Small intestine (tissue), 7 donors: Measurements from ENCODE around the gene USP19. TPM values are rescaled to one million over a fixed set of nuclear protein-coding genes. Genes with fewer than 3 reads are reported as not detected.

Experiments used
- DNase-seq, 2 donors: peaks; one replicate each; pipeline versions ENCODE4 v3.0.0 to v3.0.0-alpha.2; 2013
- FAIRE-seq: peaks from 2 replicates; lab custom pipeline; 2012; peaks lifted over from hg19 to GRCh38; lab: Jason Lieb, UNC
- H3K27ac ChIP-seq, 3 donors: one replicate each; pipeline ENCODE4 v1.5.1; 2013; ENCODE audit warnings: low read length in 2 of 3, mild to moderate bottlenecking in 2 of 3, control low read depth in 1 of 3, inconsistent platforms in 1 of 3, low read depth in 1 of 3, moderate library complexity in 1 of 3
- H3K27me3 ChIP-seq, 3 donors: one replicate each; pipeline ENCODE4 v1.6.1; 2013; ENCODE audit warnings: low read length in 3 of 3, inconsistent platforms in 1 of 3; ENCODE audit not compliant: control insufficient read depth in 3 of 3, insufficient read depth in 3 of 3
- H3K36me3 ChIP-seq, 3 donors: one replicate each; pipeline ENCODE4 v1.6.1; 2013; ENCODE audit warnings: low read length in 3 of 3, inconsistent platforms in 1 of 3, low read depth in 1 of 3, mild to moderate bottlenecking in 1 of 3, moderate library complexity in 1 of 3; ENCODE audit not compliant: control insufficient read depth in 3 of 3, insufficient read depth in 2 of 3
- H3K4me1 ChIP-seq, 3 donors: one replicate each; pipeline ENCODE4 v1.6.1; 2013; ENCODE audit warnings: low read length in 2 of 3, inconsistent platforms in 1 of 3, low read depth in 1 of 3, mild to moderate bottlenecking in 1 of 3, moderate library complexity in 1 of 3; ENCODE audit not compliant: control insufficient read depth in 3 of 3, insufficient read depth in 2 of 3
- H3K4me3 ChIP-seq, 3 donors: one replicate each; pipeline ENCODE4 v1.5.1; 2013; ENCODE audit warnings: low read length in 3 of 3, control low read depth in 1 of 3, inconsistent platforms in 1 of 3, low read depth in 1 of 3, mild to moderate bottlenecking in 1 of 3, moderate library complexity in 1 of 3
- H3K9me3 ChIP-seq, 2 donors: one replicate each; pipeline ENCODE4 v1.6.1; 2013; ENCODE audit warnings: low read depth in 1 of 2, low read length in 1 of 2; ENCODE audit not compliant: control insufficient read depth in 2 of 2, insufficient read depth in 1 of 2
- WGBS, 3 donors: extraction: QIAGEN DNeasy Blood & Tissue Kit; methylation state at CpG; one replicate each; pipeline ENCODE4 v1.1.7; 2013; 5-methylcytosine and 5-hydroxymethylcytosine counted together
- polyA plus RNA-seq, 4 donors: library from polyadenylated mRNA; stranded (reverse) in 3 of 4; unstranded in 1 of 4; fragments of 200-250 nt in 3 of 4; fragments of 120-200 nt in 1 of 4; gene quantifications; one replicate each; pipeline versions ENCODE4 v1.2.1 to v1.2.3, GENCODE V29; 2013
- donor health status: healthy with polysubstance abuse.
- donor health status: control.
- donor health status: control.
- donor health status: Bipolar disorder and iron deficiency.
- donor health status: healthy.

The USP19 gene
- polyA plus RNA-seq, 4 donors, result 20.1 to 39.6 (median 24.2) TPM

DNA sequence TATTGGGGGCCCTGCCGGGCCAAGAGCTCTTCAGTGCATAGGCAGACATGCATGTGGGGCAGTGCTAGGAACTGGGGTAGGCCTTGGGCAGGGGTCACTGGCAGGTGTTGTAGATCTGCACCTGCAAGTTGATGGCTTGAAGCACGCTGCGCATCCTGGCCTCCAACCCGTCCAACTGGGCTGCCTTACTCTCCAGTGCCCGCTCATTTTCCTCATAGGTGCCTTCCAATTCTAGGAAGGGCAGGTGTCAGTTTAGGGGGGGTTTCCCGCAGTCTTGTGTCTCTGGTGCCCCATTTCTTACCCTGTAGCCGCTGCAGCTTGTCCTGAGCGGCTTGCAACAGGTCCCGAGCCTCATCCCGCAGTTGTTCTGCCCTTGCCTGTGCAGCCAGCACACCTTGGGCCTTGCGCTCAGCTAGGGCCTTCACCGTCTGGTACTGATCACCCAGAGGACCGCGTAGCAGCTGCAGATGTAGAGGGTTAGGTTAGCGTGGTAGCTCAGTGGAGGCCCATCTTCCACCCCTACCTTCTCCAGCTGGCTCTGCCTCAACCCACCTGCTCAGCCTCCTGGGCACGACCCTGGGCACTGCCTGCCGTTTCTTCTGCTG is 611 bp upstream of the USP19 start:
- peak overlapping the region; percentile 67 to 98 (median 76) for H3K27ac ChIP-seq
- FAIRE-seq, result no peak
- DNase-seq, result no peak
- H3K4me1 ChIP-seq, result peaks cover 0 to 11% (median 6%) of the 10 kb centered on the region in 3 donors
- peak overlapping the region in 2 of 3 donors; percentile 82 to 99 for H3K4me3 ChIP-seq
- 76 to 86% (median 79%) methylated on average over 17 of the region's 17 CpGs for WGBS, 3 donors
- no peaks in the 10 kb centered on the region for H3K27me3 ChIP-seq
- H3K36me3 ChIP-seq, result peaks cover 3 to 86% (median 14%) of the 10 kb centered on the region in 3 donors
- no peaks in the 10 kb centered on the region for H3K9me3 ChIP-seq

DNA sequence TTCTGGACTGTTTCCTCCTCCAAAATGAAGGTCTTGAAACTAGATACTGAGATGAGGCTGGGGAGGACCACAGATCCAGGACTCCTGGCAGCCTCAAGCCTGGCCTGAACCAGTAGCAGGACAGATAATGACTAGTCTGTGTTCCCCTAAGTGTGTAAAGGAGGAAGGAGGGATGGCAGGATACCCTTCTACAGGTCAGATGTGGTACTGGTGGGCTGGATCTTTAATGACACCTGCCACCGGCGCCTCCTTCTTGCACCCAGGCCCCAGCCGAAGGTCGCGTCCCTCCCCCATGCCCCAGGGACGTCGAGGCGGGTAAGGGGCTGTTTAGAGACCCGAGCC is 556 bp downstream of the USP19 start:
- DNase-seq (no peak), FAIRE-seq (no peak)
- peaks cover 0 to 11% (median 6%) of the 10 kb centered on the region in 3 donors for H3K4me1 ChIP-seq
- 0 to 2% (median 0%) methylated on average over 4 to 9 of the region's 9 CpGs for WGBS, 3 donors
- peak overlapping the region; percentile 82 to 99 (median 90) for H3K4me3 ChIP-seq
- no peaks in the 10 kb centered on the region for H3K27me3 ChIP-seq
- peak overlapping the region; percentile 76 to 98 (median 86) for H3K27ac ChIP-seq
- H3K9me3 ChIP-seq, result no peaks in the 10 kb centered on the region
- H3K36me3 ChIP-seq, result peaks cover 11 to 87% (median 20%) of the 10 kb centered on the region in 3 donors

GRCh38 chr3:49119439-49119838 is 1.2 kb downstream of the USP19 start:
- Histone ChIP-seq H3K9me3 (no peaks in the 10 kb centered on the region), H3K27me3 (no peaks in the 10 kb centered on the region), H3K4me1 (peaks cover 0 to 11% (median 6%) of the 10 kb centered on the region in 3 donors), H3K27ac (peak overlapping the region in 1 of 3 donors; percentile 98), H3K4me3 (peak overlapping the region in 2 of 3 donors; percentile 82 to 99), H3K36me3 (peaks cover 11 to 87% (median 24%) of the 10 kb centered on the region in 3 donors)
- FAIRE-seq (no peak), DNase-seq (no peak)
- WGBS, 3 donors, result 44 to 75% (median 52%) methylated on average over 3 of the region's 3 CpGs

- DNase-seq (no peak), FAIRE-seq (no peak)
- Histone ChIP-seq H3K4me1 (peaks cover 0 to 11% (median 6%) of the 10 kb centered on the region in 3 donors), H3K9me3 (no peaks in the 10 kb centered on the region), H3K4me3 (no peak overlapping the region), H3K27me3 (no peaks in the 10 kb centered on the region), H3K36me3 (peaks cover 11 to 87% (median 28%) of the 10 kb centered on the region in 3 donors), H3K27ac (no peak overlapping the region)
- WGBS, 3 donors, result 75 to 94% (median 82%) methylated on average over 10 of the region's 10 CpGs
Observed at GRCh38 chr3:49119036-49119435, 1.6 kb downstream of the USP19 start.

DNA sequence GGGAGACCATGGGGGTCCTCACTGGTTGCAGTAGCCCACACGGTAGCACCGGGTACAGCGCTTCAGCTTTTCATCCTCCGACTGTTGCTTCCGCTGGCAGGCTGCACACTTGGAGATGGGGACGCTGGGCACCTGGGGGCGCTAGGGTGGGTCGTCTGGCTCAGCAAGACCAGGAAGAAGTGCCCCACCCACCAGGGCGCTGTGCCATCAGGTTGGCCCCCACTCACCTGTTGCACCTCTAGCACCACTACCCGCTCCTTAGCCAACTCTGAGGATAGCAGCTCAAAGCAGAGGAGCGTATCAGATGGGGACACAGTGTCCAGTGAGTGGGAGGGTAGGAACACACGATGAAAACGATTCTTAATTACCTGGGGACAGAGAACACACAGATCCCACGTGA is 8.4 kb downstream of the USP19 start:
- Histone ChIP-seq H3K4me1 (peaks cover 0 to 6% (median 0%) of the 10 kb centered on the region in 3 donors), H3K9me3 (no peaks in the 10 kb centered on the region), H3K4me3 (no peak overlapping the region), H3K27ac (no peak overlapping the region), H3K27me3 (no peaks in the 10 kb centered on the region), H3K36me3 (peaks cover 26 to 99% (median 58%) of the 10 kb centered on the region in 3 donors)
- WGBS, 3 donors, result 84 to 88% (median 84%) methylated on average over 12 to 14 of the region's 14 CpGs
- DNase-seq (no peak), FAIRE-seq (no peak)

DNA sequence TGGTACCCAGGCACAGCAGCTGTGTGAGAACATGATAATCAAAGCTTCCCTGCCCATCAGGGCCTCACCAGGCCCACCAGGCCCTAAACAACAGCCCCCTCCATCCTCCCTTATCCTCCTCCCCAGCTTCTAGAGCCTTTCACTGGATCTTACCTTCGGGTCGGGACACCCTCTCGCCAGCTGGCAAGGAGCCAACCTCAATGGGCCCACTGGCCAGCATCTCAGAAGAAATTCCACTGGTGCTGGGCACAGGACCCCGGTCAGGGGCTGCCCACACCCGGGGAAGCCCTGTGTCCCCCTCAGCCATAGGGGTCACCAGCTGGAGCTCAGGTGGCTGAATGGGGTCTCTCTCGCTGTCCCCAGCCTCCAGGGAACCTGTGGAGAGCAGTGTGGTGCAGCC is 9.3 kb downstream of the USP19 start:
- peaks cover 0 to 6% (median 0%) of the 10 kb centered on the region in 3 donors for H3K4me1 ChIP-seq
- H3K27ac ChIP-seq, result no peak overlapping the region
- 75 to 86% (median 80%) methylated on average over 6 of the region's 6 CpGs for WGBS, 3 donors
- no peak for FAIRE-seq
- peaks cover 24 to 95% (median 50%) of the 10 kb centered on the region in 3 donors for H3K36me3 ChIP-seq
- no peaks in the 10 kb centered on the region for H3K27me3 ChIP-seq
- no peaks in the 10 kb centered on the region for H3K9me3 ChIP-seq
- H3K4me3 ChIP-seq, result no peak overlapping the region
- DNase-seq, result no peak

DNA sequence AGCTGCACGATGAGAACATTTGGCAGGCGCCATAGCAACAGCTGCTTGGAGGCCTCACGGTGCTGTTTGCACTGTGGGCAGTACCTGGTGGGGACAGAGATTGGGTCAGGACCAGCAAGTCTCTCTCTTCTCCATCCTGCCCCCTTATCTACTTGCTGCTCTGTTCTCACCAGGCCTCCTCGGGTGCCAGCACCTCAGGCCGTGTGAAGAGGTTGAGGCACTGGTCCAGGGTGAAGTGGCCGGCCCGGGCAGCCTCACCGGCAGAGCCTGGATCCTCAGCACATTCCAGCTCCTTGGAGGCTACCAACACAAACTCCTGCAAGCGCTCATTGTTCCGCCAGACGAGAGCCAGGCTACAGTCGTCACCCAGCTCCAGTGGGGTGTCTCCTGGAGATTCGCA is 9.8 kb downstream of the USP19 start:
- DNase-seq, result no peak
- Histone ChIP-seq H3K27me3 (no peaks in the 10 kb centered on the region), H3K36me3 (peaks cover 20 to 89% (median 49%) of the 10 kb centered on the region in 3 donors), H3K27ac (no peak overlapping the region), H3K9me3 (no peaks in the 10 kb centered on the region), H3K4me3 (no peak overlapping the region), H3K4me1 (peaks cover 0 to 6% (median 0%) of the 10 kb centered on the region in 3 donors)
- FAIRE-seq, result no peak
- 90 to 93% (median 91%) methylated on average over 13 of the region's 13 CpGs for WGBS, 3 donors

DNA sequence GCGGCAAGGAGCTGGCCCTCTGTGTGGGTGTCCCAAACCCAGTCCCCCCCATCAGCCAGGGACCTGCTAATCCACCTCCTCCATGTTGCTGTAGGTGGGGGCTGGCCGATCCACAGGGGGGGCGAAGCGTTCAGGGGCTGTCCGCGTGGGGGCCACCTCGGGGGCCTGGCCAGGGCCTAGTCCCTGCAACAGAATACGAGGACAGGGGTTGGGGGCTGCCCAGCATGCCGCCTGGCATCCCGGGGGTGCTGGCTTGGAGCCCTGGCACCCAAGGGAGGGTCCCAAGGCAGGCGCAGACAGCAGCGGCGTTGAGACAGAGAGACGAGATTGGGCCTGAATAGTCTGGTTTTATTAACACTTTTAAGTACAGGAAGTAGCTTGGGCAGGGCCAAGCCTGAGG is 12.3 kb downstream of the USP19 start:
- FAIRE-seq (no peak), DNase-seq (no peak)
- H3K4me3 ChIP-seq, result no peak overlapping the region
- no peaks in the 10 kb centered on the region for H3K9me3 ChIP-seq
- H3K27ac ChIP-seq, result peak overlapping the region in 2 of 3 donors; percentile 46 to 48
- 58 to 79% (median 72%) methylated on average over 13 to 14 of the region's 14 CpGs for WGBS, 3 donors
- no peaks in the 10 kb centered on the region for H3K27me3 ChIP-seq
- peaks cover 0 to 15% (median 2%) of the 10 kb centered on the region in 3 donors for H3K4me1 ChIP-seq
- H3K36me3 ChIP-seq, result peaks cover 15 to 70% (median 30%) of the 10 kb centered on the region in 3 donors
